Fibroblast of the aortic adventitia (primary cell): ENCODE measurements around the gene PPP1R14D. TPM values are rescaled to one million over a fixed set of nuclear protein-coding genes. Genes with fewer than 3 reads are reported as not detected.

Source experiments
- DNase-seq: peaks from one replicate; pipeline ENCODE4 v3.0.0-alpha.2; 2010; ENCODE audit warnings: low read depth
- H3K4me3 ChIP-seq: 2 replicates; pipeline ENCODE4 v1.5.1; 2011; ENCODE audit warnings: low read depth, mild to moderate bottlenecking, control low read depth, low read length, moderate library complexity
- CTCF ChIP-seq: IDR thresholded peaks from 2 replicates; pipeline ENCODE4 v1.5.1; 2011; ENCODE audit warnings: mild to moderate bottlenecking, low read length, control low read depth, inconsistent platforms; ENCODE audit not compliant: insufficient read depth
- total RNA-seq: library from RNA; depleted of rRNA; stranded (reverse); fragments of >200 nt; gene quantifications from 2 replicates; pipeline ENCODE4 v1.2.3, GENCODE V29; 2012; ENCODE audit warnings: low replicate concordance

Gene PPP1R14D
- total RNA-seq, 1 donor: not detected

GRCh38 chr15:40844696-40845030, 16.2 kb upstream of the PPP1R14D start:
- TF ChIP-seq CTCF: no peak
- no peak for DNase-seq
- peak overlapping the region; percentile 28 for H3K4me3 ChIP-seq

- H3K4me3 ChIP-seq: peak within 1 kb of the TSS; percentile 44
- TF ChIP-seq CTCF: no peak
- no peak for DNase-seq
Observed at GRCh38 chr15:40843885-40844695, 15.6 kb upstream of the PPP1R14D start, which contains the start of gene SPINT1. Gene SPINT1 (plus strand): TSS chr15:40844048. CDS start chr15:40844555, 507 bp downstream.

GRCh38 chr15:40843261-40843884, 14.9 kb upstream of the PPP1R14D start:
- no peak for TF ChIP-seq CTCF
- no peak overlapping the region for H3K4me3 ChIP-seq
- DNase-seq: no peak

- no peak for DNase-seq
- H3K4me3 ChIP-seq: no peak overlapping the region
- TF ChIP-seq CTCF: no peak
Observed at GRCh38 chr15:40841741-40842140, 13.2 kb upstream of the PPP1R14D start.

- TF ChIP-seq CTCF: no peak
- no peak for DNase-seq
- H3K4me3 ChIP-seq: no peak overlapping the region
Observed at GRCh38 chr15:40838756-40839155, 10.2 kb upstream of the PPP1R14D start.

- DNase-seq: no peak
- TF ChIP-seq CTCF: no peak
- H3K4me3 ChIP-seq: no peak overlapping the region
Observed at GRCh38 chr15:40836020-40836419, 7.5 kb upstream of the PPP1R14D start.
